ENCODE data around the gene CADPS.

CADPS gene

GRCh38 chr3:62558549-62559112 lies 316.6 kb downstream of the CADPS start:
- Histone ChIP-seq H3K36me3 (no peaks in the 10 kb centered on the region), H3K9me3 (no peaks in the 10 kb centered on the region)

GRCh38 chr3:62557983-62558382 lies 317.2 kb downstream of the CADPS start:
- H3K9ac ChIP-seq: no peak overlapping the region
- no peak for TF ChIP-seq Cebpa-rat (IDR thresholded peaks at IDR 0.05)
- H3K36me3 ChIP-seq: no peaks in the 10 kb centered on the region
- no peak overlapping the region for H3K4me3 ChIP-seq
- no peak overlapping the region for H3K4me2 ChIP-seq
- H4K20me1 ChIP-seq: no peaks in the 10 kb centered on the region
- H3K9me3 ChIP-seq: no peaks in the 10 kb centered on the region
- H3K4me1 ChIP-seq: no peaks in the 10 kb centered on the region
- H3K27me3 ChIP-seq: no peaks in the 10 kb centered on the region
- H3K27ac ChIP-seq: no peak overlapping the region

More at GRCh38 chr3:62558549-62559112, 316.6 kb downstream of the CADPS start:
- Histone ChIP-seq H3K9ac (no peak overlapping the region), H3K27ac (no peak overlapping the region), H3K4me1 (no peaks in the 10 kb centered on the region), H3K4me2 (no peak overlapping the region), H3K27me3 (no peaks in the 10 kb centered on the region), H3K4me3 (no peak overlapping the region), H4K20me1 (no peaks in the 10 kb centered on the region)
- TF ChIP-seq Cebpa-rat (IDR thresholded peaks at IDR 0.05): no peak

GRCh38 chr3:62557450-62557849 lies 317.8 kb downstream of the CADPS start:
- H3K4me2 ChIP-seq: no peak overlapping the region
- no peak overlapping the region for H3K9ac ChIP-seq
- TF ChIP-seq Cebpa-rat (IDR thresholded peaks at IDR 0.05): no peak
- no peaks in the 10 kb centered on the region for H3K4me1 ChIP-seq
- H3K9me3 ChIP-seq: no peaks in the 10 kb centered on the region
- no peak overlapping the region for H3K27ac ChIP-seq
- no peaks in the 10 kb centered on the region for H3K27me3 ChIP-seq
- no peak overlapping the region for H3K4me3 ChIP-seq
- H3K36me3 ChIP-seq: no peaks in the 10 kb centered on the region
- no peaks in the 10 kb centered on the region for H4K20me1 ChIP-seq

DNA sequence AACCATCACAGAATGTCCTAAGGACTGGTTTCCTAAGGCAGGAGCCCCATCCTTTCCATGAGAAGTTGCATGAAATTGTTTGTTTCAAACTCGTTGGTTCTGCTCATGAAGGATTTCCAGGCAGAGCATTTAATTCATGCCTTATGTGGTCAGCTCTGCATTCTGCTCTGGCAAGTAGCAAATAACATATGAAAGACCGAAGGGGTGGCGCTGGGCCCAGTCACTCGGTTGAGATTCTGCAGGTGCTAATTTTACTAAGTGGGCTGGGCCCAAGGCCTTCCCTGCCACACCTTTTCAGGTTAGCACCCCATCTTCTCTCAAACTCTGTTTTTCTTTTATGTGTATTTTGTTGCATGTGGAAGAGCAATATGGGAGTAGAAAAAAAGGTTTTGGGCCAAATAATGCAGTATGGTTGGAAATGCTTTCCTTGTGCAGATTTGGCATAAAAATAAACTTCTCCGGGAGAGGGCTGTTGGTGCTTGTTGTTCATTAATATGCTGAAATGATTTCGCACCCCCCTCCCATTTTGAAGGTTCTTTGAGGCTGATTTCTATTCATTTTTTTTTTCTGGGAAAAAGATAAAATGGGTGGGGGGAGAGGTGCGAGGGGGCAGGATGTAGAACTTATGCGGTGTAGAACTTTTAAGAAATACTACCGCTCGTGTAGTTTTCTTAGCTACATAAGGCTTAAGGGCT lies 318.9 kb downstream of the CADPS start:
- H3K27me3 ChIP-seq: no peaks in the 10 kb centered on the region
- no peak overlapping the region for H3K4me3 ChIP-seq
- H4K20me1 ChIP-seq: no peaks in the 10 kb centered on the region
- no peak overlapping the region for H3K27ac ChIP-seq
- H3K36me3 ChIP-seq: no peaks in the 10 kb centered on the region
- H3K4me1 ChIP-seq: no peaks in the 10 kb centered on the region
- H3K9me3 ChIP-seq: no peaks in the 10 kb centered on the region
- no peak for TF ChIP-seq Cebpa-rat (IDR thresholded peaks at IDR 0.05)
- no peak overlapping the region for H3K9ac ChIP-seq
- no peak overlapping the region for H3K4me2 ChIP-seq

DNA sequence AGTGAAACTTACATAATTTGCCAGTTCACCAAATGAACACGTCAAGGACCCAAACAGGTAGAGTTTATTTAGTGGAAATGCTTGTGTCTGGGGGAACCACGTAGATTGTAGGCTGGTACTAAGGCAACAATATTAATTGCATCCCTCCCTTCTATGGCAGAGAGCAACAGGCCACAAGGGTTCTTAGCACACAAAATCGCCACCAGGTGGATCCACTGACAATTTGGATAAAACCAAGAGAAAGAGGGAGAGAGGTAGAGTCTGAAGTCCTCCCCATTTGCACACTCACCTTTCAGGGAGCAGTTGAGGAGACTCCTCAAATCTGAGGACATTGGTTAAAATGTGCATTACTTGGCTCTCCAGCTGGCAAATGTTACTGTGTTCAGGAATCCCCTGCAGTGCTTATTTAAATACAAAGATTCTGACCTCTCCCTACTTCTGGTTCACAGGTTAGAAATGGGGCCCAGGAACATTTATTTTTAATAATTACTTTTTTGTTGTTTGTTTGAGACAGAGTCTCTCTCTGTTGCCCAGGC lies 320.9 kb downstream of the CADPS start:
- Histone ChIP-seq H3K4me1 (no peaks in the 10 kb centered on the region), H3K36me3 (no peaks in the 10 kb centered on the region), H3K4me3 (no peak overlapping the region), H3K27me3 (no peaks in the 10 kb centered on the region), H3K9ac (no peak overlapping the region), H3K27ac (no peak overlapping the region), H3K4me2 (no peak overlapping the region), H3K9me3 (no peaks in the 10 kb centered on the region), H4K20me1 (no peaks in the 10 kb centered on the region)
- TF ChIP-seq Cebpa-rat (IDR thresholded peaks at IDR 0.05): no peak

DNA sequence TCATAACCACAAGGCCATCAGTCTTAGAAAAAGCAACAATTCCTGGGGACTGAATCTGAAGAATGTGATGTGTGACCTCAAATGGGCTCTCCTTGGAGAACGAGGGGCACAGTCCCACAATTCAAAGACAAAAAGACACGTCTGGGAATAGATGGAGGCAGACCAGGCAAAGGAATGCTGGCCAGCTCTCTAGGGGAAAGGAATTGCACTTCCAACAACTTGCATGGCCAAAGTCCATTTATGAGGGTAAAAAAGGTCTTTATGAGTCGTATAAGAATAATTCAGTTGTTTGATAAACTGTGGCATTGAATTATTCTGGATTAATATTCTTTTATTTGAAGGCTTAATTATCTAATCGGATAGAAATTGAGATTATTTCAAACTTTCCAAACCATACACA lies 321.4 kb downstream of the CADPS start:
- Histone ChIP-seq H3K36me3 (no peaks in the 10 kb centered on the region), H3K27ac (no peak overlapping the region), H3K4me2 (no peak overlapping the region), H3K4me1 (no peaks in the 10 kb centered on the region), H3K9ac (no peak overlapping the region), H3K4me3 (no peak overlapping the region), H4K20me1 (no peaks in the 10 kb centered on the region), H3K27me3 (no peaks in the 10 kb centered on the region), H3K9me3 (no peaks in the 10 kb centered on the region)
- no peak for TF ChIP-seq Cebpa-rat (IDR thresholded peaks at IDR 0.05)

DNA sequence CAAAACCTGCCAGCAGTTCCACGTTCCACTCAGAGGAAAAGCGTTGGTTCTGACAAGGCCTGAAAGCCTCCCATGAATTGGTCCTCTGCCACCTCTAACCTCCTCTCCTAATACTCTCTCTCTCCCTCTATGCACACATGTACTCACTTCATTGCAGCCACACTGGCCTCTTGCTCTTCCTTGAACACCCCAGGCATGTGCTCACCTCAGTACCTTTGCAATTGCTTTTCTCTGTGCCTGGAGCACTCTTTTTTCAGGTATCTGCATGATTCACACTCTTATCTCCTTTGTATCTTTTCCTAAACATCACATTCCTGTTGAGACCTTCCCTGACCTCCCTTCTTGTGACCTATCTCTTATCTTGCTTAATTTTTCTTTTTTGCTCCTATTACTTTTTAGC lies 323.7 kb downstream of the CADPS start:
- Histone ChIP-seq H4K20me1 (no peaks in the 10 kb centered on the region), H3K4me3 (no peak overlapping the region), H3K9me3 (no peaks in the 10 kb centered on the region), H3K4me2 (no peak overlapping the region), H3K36me3 (no peaks in the 10 kb centered on the region), H3K4me1 (no peaks in the 10 kb centered on the region), H3K9ac (no peak overlapping the region), H3K27ac (no peak overlapping the region), H3K27me3 (no peaks in the 10 kb centered on the region)
- no peak for TF ChIP-seq Cebpa-rat (IDR thresholded peaks at IDR 0.05)

- Histone ChIP-seq H3K36me3 (no peaks in the 10 kb centered on the region), H3K4me1 (no peaks in the 10 kb centered on the region), H3K9ac (no peak overlapping the region), H4K20me1 (no peaks in the 10 kb centered on the region), H3K27ac (no peak overlapping the region), H3K9me3 (no peaks in the 10 kb centered on the region), H3K27me3 (no peaks in the 10 kb centered on the region), H3K4me3 (no peak overlapping the region), H3K4me2 (no peak overlapping the region)
- TF ChIP-seq Cebpa-rat (IDR thresholded peaks at IDR 0.05): no peak
Observed at GRCh38 chr3:62550439-62550838, 324.8 kb downstream of the CADPS start.

- Histone ChIP-seq H3K36me3 (no peaks in the 10 kb centered on the region), H3K4me3 (no peak overlapping the region), H3K27me3 (no peaks in the 10 kb centered on the region), H3K9me3 (no peaks in the 10 kb centered on the region), H3K4me1 (no peaks in the 10 kb centered on the region), H4K20me1 (no peaks in the 10 kb centered on the region), H3K27ac (no peak overlapping the region), H3K9ac (no peak overlapping the region), H3K4me2 (no peak overlapping the region)
- no peak for TF ChIP-seq Cebpa-rat (IDR thresholded peaks at IDR 0.05)
Observed at GRCh38 chr3:62548528-62549205, 326.5 kb downstream of the CADPS start.

DNA sequence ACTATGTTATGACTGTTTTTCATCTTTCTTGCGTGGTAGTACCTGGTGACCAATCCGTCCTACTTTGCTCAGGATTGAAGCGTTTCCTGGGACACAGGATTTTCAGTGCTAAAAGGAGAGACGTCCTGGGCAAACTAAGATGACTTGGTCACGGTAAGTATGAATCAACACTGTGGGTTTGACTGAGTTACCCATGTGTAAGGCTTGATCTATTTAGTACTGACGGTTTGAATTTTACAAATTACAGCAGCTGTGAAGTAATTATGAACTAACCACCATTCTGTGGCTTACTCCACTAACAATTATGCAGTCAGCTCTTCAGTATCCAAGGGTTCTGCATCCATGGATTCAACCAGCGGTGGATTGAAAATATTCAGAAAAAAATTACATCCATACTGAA lies 328.9 kb downstream of the CADPS start:
- Histone ChIP-seq H3K4me2 (no peak overlapping the region), H3K4me3 (no peak overlapping the region), H4K20me1 (no peaks in the 10 kb centered on the region), H3K9me3 (no peaks in the 10 kb centered on the region), H3K27ac (no peak overlapping the region), H3K4me1 (no peaks in the 10 kb centered on the region), H3K36me3 (no peaks in the 10 kb centered on the region), H3K27me3 (no peaks in the 10 kb centered on the region), H3K9ac (no peak overlapping the region)
- no peak for TF ChIP-seq Cebpa-rat (IDR thresholded peaks at IDR 0.05)
